ENCODE results near the gene MYG1.

Gene MYG1, protein sequence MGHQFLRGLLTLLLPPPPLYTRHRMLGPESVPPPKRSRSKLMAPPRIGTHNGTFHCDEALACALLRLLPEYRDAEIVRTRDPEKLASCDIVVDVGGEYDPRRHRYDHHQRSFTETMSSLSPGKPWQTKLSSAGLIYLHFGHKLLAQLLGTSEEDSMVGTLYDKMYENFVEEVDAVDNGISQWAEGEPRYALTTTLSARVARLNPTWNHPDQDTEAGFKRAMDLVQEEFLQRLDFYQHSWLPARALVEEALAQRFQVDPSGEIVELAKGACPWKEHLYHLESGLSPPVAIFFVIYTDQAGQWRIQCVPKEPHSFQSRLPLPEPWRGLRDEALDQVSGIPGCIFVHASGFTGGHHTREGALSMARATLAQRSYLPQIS

DNA sequence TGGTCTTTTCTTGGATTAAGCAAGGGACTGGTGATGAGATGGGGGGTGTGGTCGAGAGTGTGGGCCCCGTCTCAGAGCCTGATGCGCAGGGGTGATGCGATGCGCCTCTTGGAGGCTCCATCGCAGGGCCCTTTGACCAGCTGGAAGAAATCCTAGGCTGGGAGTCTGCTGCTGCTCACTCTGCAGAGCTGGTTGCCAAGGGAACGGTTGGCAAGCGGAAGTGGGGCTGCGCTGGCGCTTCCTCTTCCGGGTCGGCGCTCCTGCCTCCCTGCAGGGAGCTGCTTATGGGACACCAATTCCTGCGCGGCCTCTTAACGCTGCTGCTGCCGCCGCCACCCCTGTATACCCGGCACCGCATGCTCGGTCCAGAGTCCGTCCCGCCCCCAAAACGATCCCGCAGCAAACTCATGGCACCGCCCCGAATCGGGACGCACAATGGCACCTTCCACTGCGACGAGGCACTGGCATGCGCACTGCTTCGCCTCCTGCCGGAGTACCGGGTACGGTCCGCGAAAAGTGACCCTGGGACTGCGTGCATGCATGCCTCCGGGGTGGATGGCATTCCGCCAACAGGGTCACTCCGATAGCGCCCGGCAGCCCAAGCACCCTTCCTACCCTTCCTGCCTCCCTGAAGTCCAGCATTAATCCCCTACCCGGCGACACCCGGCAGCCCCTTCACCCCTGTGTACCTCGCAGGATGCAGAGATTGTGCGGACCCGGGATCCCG is at the start of gene MYG1:
MYG1 (plus strand) TSS at position 242 of the 727 bp plus-strand sequence; CDS start at position 285, 43 bp downstream.
- peak; percentile 81 for DNase-seq

DNA sequence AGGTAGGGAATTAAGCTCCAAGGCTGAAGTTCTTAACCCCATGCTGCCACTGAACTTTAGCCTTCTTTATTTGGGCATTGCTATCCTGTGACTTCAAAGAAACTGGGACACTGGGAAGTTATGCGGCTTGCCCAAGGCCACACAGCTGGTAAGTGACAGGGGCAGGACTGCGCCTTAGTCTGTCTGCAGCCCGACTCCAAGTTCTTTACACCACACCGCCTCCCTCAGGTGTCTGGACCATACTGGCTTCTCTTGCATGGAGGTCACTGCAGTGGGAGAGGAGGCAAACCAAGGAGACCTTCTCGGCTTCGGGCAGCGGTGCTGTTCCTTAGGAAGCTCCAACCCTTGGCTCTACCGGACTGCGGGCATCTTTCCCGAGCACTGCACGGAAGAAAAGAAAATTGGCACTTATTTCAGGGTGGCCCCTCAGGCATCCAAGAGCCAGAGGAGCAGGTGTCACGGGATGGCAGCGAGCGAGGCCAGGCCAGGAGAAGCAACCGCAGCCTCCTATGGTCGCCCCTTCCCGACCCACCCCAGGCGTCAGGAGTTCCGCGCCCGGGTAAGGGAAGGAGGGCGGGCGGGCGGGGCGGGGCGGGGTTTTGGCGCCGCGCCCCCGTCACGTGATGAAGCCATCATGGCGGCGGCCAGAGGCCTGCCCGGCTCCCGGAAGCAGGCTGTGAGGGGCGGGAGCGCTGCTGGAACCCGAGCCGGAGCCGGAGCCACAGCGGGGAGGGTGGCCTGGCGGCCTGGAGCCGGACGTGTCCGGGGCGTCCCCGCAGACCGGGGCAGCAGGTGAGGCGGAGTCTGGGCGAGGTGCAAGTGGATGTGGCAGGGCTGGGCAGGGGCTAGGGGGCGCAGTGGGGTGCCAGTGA is 47.8 kb upstream of the MYG1 start:
- DNase-seq, result peak; percentile 73

DNA sequence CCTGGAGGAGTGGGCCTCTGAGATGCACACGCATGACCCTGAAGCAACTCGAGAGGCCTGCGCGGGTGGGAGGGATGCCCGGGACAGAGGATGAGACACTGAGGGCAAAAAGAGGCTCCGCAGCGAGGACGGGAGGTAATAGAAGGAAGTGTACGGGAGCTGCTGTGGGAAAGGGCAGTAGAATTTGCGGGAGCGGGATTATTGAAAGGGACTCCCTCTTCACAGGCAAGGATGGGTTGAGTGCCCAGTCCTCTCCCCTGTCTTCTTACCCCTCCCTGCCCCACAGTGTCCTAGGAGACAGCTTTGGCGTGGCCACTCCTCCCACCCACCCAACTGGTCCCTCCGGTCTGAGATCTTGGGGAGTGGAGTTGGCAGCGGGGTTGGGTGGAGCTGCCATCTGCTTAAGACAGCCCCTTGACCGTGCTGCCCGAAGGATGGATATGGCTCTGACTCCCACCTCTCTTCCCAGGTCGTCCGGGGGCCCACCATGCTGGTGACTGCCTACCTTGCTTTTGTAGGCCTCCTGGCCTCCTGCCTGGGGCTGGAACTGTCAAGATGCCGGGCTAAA is 47.1 kb upstream of the MYG1 start:
- no peak for DNase-seq

DNA sequence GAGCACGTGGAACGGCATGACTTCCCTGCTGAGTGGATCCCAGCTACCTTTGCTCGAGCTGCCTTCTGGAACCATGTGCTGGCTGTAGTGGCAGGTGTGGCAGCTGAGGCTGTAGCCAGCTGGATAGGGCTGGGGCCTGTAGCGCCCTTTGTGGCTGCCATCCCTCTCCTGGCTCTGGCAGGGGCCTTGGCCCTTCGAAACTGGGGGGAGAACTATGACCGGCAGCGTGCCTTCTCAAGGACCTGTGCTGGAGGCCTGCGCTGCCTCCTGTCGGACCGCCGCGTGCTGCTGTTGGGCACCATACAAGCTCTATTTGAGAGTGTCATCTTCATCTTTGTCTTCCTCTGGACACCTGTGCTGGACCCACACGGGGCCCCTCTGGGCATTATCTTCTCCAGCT is 46.2 kb upstream of the MYG1 start:
- DNase-seq, result no peak

DNA sequence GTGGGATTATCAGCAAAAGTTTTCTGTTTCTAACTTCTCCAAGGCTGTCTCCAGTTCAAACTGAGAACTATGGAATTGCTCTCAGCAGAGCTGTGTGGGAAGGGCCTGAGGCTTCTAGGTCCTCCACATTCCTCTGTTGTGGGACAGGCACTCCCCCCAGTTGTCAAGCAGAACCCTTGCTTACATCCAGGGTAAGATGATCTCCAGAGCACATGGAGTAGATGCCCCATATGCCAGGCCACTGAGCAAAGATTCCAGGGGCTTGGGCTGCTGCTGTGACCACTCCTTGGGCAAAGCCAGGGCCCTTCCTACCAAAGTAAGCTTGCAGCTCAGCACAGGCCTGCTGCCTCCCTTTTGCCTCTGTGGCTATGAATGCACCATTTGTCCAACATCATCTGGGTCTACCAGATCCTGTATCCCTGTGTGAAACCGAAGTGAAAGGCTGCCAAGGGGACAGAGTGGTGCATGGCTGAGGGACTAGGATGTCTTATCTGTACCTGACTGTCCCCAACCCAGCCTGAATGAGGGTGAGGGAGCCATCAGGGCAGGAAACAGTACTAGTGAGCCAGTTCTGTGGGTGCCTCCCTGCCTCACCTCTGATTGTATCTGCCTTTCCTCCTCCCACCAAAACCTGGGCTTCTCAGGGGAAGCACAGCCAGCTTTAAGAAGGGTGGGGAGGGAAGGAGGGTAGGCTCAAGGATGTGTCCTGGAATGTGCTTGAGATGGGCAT is 44.5 kb upstream of the MYG1 start:
- DNase-seq, result no peak

DNA sequence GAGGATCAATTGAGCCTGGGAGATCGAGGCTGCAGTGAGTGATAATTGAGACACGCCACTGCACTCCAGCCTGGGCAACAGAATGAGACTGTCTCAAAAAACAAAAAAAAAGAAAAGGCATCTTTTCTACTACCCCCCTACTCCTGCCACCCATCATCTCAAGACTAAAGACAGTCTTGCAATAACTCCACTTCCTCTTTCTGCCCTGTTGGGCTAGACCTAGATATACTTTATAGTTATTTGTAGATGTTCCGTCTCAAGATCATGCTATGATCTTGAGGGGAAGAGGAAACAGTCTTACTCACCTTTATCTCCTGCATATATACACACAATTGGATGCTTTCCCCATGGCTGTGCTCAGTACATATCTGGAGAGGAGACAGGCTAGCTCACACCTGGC is 43.5 kb upstream of the MYG1 start:
- no peak for DNase-seq

DNA sequence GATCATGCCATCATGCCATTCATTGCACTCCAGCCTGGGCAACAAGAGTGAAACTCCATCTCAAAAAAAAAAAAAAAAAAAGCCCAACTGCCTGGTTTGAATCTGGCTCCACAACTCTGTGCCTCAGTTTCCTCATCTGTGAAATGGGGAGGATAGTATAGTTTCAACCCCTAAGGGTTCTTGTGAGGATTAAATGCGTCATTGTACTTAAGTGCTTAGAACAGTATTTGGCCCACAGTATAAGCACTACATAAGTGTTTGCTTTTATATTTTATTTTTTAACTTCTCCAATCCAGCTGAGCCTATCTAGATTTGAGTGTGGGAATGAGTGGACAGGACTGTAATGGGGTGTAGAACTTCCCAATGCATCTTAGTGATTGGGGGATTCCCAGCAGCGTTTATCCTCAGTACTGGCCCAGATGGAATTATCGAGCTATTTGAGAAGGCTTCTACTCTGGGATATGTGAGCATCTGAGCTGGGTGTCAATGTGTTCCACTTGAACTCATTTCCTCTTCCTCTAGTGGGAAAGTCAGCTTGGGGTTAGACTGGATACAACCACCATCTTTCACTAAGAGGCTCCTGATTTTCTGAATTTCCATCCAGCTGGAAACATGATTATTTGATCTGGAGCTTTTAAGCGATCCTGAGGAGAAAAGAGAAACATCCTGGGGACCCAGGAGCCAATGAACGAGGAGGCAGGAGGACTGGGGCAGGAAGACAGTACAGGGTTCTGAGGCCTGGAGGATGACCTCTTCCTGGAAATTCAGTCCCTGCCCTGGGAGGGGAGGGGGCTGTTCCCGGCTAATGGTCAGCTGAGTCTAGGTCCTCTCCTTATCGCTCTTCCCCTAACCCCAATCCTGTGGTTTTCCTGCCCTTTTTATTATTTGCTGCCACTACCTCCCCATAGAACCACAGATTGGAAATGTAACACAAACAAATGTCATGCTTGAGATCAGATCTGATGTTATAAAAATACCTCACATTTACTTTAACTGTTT is 40.7 kb upstream of the MYG1 start:
- DNase-seq, result no peak

DNA sequence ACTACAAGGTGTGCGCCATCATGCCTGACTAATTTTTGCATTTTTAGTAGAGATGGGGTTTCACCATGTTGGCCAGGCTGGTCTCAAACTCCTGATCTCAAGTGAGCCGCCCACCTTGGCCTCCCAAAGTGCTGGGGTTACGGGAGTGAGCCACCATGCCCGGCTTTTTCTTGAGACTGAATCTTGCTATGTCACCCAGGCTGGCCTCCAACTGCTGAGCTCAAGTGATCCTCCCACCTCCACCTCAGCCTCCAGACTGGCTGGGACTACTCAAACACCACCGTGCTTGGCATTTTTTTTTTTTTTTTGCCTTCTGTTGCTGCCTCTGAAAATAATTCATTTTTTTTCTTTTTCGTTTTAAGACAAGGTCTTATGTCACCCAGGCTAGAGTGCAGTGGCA is 39.6 kb upstream of the MYG1 start:
- no peak for DNase-seq

DNA sequence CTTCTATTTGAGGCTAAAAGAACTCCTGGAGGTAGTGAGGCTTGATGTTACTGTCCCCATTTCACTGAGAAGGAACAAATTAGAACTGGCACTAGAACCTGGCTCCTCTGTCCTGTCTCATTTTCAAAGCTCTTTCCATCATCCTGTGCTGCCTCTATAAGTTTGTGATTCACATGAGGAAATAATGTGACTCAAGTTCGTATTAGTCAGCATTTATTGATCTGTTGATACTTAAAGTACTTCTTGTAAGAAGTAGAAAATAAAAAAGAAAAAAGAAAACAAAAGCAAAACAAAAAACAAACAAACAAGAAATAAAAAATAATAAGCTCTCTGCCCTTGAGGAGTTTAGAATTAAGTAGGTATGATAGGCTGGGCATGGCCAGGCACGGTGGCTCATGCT is 33.7 kb upstream of the MYG1 start:
- DNase-seq, result no peak

DNA sequence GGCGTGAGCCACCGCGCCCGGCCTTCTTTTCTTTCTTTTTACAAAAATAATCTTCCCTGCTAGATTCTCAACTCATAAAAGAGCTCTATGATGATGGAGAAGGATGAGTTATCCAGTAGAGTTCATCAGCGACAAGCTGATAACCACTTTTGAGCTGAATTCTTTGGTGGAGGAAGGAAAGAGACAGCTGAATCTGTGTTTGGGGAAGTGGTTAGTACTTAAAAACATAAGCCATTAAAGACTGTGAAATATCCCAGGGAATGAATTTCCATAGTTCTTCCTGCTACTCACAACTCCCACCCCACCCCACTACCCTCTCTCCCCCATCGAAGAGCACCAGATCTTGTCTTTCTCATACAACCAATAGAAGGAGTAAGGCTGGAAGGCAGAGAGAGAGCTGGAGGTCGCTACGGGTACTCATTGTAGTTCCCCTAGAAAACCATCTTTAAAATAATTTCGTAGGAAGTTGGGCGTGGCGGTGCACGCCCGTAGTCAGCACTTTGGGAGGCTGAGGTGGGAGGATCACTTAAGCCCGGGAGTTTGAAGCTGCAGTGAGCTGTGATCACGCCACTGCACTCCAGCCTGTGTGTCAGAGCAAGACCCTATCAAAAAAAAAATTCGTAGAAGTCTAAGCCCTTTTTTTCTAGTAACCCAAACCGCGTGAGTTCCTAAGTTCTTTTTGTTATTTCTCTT is 32.0 kb upstream of the MYG1 start:
- peak; percentile 34 for DNase-seq

DNA sequence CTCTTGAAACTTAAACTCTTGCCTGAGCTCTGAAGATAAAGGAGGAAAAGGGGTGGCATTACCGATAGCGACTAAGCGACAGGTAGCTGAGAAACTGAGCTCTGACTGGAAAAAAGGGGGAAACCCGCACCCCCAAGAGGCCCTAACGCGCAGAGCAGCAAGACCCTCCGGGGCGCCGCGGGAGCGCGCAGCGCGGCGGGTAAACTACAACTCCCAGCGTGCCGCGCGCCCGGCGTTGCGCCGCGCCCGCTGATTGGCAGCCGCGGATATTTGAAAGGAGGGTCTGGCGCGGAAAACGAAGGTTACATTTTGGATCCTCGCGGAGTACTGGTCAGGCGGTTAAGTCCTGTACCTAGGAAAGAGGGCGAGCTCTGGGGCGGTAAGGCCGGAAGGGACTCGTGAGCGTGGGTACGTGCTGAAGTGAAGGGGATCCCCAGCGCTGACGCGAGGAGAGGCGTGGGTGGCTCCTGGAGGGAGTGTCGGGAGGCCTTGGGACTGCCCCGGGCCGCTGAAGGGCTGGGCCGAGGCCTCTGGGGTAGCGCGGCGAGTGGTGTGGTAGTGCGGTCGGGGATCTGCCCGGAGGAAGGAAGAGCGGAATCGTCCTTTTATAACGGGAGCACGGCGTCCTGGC is 31.4 kb upstream of the MYG1 start, which contains the start of gene ESPL1:
ESPL1 (plus strand) TSS at position 301 of the 631 bp plus-strand sequence. CDS start 468 bp downstream, outside the sequence.
- peak; percentile 82 for DNase-seq

DNA sequence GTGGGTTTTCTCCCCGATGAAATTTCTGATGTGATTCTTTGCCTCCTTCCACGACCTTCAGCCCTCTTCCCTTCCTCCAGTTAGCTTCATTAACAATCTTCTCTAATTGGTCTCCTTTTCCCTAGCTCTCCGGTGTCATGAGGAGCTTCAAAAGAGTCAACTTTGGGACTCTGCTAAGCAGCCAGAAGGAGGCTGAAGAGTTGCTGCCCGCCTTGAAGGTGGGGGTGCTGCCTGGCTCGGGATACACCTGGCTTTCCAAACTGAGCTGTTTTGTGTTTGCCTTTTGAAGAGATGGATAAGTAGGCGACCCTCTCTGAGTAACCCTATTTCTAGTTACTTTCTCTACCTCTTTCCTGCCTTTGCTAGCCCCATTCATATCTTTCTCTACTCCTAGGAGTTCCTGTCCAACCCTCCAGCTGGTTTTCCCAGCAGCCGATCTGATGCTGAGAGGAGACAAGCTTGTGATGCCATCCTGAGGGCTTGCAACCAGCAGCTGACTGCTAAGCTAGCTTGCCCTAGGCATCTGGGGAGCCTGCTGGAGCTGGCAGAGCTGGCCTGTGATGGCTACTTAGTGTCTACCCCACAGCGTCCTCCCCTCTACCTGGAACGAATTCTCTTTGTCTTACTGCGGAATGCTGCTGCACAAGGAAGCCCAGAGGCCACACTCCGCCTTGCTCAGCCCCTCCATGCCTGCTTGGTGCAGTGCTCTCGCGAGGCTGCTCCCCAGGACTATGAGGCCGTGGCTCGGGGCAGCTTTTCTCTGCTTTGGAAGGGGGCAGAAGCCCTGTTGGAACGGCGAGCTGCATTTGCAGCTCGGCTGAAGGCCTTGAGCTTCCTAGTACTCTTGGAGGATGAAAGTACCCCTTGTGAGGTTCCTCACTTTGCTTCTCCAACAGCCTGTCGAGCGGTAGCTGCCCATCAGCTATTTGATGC is 30.6 kb upstream of the MYG1 start:
- DNase-seq, result no peak

DNA sequence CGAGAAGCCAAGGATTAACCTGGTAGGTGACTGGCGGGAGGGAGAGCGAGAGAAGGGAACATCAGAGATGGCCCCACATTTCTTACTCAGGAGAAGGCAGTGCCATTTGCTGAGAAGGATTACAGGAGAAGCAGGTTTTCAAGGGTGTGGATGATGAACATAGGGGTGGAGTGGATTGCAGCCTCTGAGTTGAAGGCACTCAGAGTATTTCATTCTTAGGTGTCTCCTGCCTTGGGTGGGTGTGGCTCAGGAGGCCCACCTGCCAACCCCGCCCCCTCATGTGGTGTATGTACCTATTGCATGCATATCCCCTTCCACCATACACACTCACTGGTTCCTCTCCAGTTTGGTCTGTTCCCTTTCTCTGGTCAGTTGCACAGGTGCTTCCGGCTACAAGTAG is 25.1 kb upstream of the MYG1 start:
- no peak for DNase-seq

DNA sequence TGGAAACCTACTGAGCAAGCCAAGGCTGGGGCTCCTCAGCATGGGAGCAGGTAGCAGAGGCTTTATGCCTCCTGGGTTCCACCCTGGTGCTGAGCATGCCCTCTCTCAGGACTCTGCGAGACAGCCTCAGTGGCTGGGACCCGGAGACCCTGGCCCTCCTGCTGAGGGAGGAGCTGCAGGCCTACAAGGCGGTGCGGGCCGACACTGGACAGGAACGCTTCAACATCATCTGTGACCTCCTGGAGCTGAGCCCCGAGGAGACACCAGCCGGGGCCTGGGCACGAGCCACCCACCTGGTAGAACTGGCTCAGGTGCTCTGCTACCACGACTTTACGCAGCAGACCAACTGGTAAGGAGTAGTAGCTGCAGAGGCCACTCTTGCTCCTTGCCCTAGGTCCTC is 23.0 kb upstream of the MYG1 start:
- DNase-seq, result no peak

DNA sequence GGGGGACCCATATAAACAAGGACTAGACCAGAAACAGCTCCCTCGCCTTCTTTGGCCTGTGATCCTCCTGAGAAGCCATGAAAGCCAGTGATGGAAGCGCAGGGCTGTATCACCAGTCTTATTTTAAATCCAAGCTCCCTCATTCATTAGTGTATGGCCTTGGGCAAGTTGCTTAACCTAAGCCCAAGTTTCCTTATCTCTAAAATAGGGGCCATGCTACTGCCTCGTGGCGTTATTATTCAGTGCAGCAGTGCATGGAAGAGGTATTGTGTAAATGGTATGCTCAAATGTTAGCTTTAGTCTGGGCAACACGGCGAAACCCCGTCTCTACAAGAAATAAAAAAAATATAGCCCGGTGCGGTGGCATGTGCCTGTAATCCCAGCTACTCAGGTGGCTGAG is 21.5 kb upstream of the MYG1 start:
- DNase-seq, result no peak

DNA sequence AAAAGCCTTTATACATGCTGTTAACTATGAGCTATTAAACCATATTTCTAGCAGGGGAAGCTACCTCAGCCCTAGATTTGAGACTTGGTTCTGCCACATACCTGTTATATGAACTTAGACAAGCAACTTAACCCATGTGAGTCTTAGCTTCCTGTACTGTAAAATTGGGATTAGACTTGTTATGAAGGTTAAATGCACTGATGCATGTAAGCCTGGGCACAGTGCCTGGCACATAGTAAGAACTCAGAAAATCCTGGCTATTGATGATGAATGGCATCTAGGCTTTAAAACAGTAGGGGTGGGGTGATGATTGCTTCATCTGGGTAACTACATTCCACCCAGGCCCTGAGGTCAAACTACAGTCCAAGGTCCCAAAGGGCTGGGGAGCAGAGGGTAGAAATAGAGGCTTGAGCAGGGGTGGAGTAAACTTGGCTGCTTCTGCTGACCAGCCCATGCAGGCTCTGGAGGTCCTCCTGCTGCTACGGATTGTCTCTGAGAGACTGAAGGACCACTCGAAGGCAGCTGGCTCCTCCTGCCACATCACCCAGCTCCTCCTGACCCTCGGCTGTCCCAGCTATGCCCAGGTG is 20.1 kb upstream of the MYG1 start:
- no peak for DNase-seq

DNA sequence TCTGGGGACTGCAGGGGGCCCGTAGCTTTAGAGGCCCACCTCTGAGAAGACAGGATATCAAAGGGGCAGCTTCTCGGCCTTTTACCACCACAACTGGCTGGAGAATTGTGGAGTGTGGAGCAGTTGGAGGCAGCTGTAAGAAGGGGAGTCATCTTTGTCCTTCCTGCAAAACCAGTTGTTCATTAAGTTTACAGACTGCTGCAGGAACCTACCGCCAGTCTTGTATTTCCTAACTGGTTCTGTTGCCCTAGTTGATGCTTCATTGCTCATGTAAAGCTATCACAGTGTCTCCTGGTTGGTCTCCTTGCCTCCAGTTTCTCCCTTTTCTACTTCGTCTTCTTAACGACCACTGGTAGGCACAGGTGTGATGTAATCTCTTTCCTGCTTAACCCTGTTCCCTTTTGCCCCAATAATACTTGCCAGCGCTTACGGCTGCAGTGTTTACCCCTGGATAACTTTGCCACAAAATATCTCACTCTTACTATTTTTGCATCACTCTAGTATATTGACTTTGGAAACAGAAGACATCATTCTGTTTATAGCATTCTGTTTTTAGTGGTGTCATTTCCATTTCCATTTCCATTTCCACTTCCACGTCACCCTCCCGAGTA is 19.5 kb upstream of the MYG1 start:
- no peak for DNase-seq

DNA sequence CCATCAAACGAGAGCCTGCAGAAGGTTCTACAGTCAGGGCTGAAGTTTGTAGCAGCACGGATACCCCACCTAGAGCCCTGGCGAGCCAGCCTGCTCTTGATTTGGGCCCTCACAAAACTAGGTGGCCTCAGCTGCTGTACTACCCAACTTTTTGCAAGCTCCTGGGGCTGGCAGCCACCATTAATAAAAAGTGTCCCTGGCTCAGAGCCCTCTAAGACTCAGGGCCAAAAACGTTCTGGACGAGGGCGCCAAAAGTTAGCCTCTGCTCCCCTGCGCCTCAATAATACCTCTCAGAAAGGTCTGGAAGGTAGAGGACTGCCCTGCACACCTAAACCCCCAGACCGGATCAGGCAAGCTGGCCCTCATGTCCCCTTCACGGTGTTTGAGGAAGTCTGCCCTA is 13.0 kb upstream of the MYG1 start:
- no peak for DNase-seq

Measured in stimulated activated CD4-positive, alpha-beta T cell treated with anti-CD3 and anti-CD28 coated beads, Interleukin-4, amount 100 ng/mL, for 1 hour (primary cell).